K562 (cell line): ENCODE data around the gene SLC14A1. TPM values are rescaled to one million over a fixed set of nuclear protein-coding genes. Genes with fewer than 3 reads are reported as not detected.

ENCODE experiments used
- ATAC-seq: fragments of 200-7000 bp; cut with Tn5 transposase; 3 replicates; pipeline ENCODE4 v1.9.1; 2020; ENCODE audit warnings: moderate library complexity
- BruUV-seq: library from RNA; stranded (reverse); fragments of 400-500 nt; replicated peaks from 2 replicates; lab custom pipeline; 2021; lab: Mats Ljungman, UMichigan
- CTCF ChIA-PET: fragments of 300-600 bp; formaldehyde crosslinking; extraction: SDS; loops from one replicate; lab custom pipeline; 2021; ENCODE audit warnings: low intra/inter-chr PET ratio; lab: Yijun Ruan, JAX
- POLR2A ChIA-PET: fragments of 300-600, 350-650 bp; sonication (Branson Sonifier 250); formaldehyde crosslinking; extraction: SDS; loops from one replicate; lab custom pipeline; 2021; ENCODE audit warnings: antibody characterized with exemption, inconsistent platforms; lab: Yijun Ruan, JAX
- DNase-seq, 4 experiments: peaks; one replicate each; pipeline versions ENCODE4 v3.0.0 to v3.0.0-alpha.2; 2011 to 2018; ENCODE audit warnings: low spot score in 3 of 4, mixed read lengths in 3 of 4; ENCODE audit errors: extremely low read depth in 1 of 4
- FAIRE-seq: peaks from 2 replicates; lab custom pipeline; 2011; peaks lifted over from hg19 to GRCh38; lab: Jason Lieb, UNC
- H2AFZ ChIP-seq: 2 replicates; pipeline ENCODE4 v1.6.0; 2011; ENCODE audit warnings: low read depth, low read length, control low read depth, inconsistent platforms
- H3K27ac ChIP-seq: fragments of 200-600 bp; 3 replicates; pipeline ENCODE4 v1.8.0; 2011; ENCODE audit warnings: low read depth, mild to moderate bottlenecking, control low read depth, inconsistent platforms, low read length, moderate library complexity, mixed read lengths; ENCODE audit errors: extremely low read depth
- H3K27me3 ChIP-seq, 2 experiments: fragments of 300-600 bp in 1 of 2; 2 replicates in 1 of 2; 3 replicates in 1 of 2; pipeline versions ENCODE4 v1.6.0 to v1.8.0; 2011; ENCODE audit warnings: inconsistent platforms in 2 of 2, low read length in 2 of 2, mild to moderate bottlenecking in 1 of 2, mixed read lengths in 1 of 2, moderate library complexity in 1 of 2; ENCODE audit not compliant: control insufficient read depth in 2 of 2, insufficient read depth in 2 of 2
- H3K36me3 ChIP-seq: fragments of 300-600 bp; 3 replicates; pipeline ENCODE4 v1.8.0; 2011; ENCODE audit warnings: mild to moderate bottlenecking, low read length, inconsistent platforms; ENCODE audit not compliant: control insufficient read depth, insufficient read depth
- H3K4me1 ChIP-seq, 2 experiments: fragments of 200-600 bp in 1 of 2; replicated peaks in 1 of 2; 2 replicates in 1 of 2; 3 replicates in 1 of 2; pipeline versions ENCODE4 v1.5.1 to v1.8.0; 2011; ENCODE audit warnings: inconsistent platforms in 2 of 2, low read length in 2 of 2, mild to moderate bottlenecking in 1 of 2, mixed read lengths in 1 of 2, moderate library complexity in 1 of 2; ENCODE audit not compliant: control insufficient read depth in 2 of 2, insufficient read depth in 2 of 2
- H3K4me2 ChIP-seq: 2 replicates; pipeline ENCODE4 v1.6.1; 2011; ENCODE audit warnings: low read length, control low read depth, inconsistent platforms, mixed read lengths; ENCODE audit not compliant: insufficient read depth
- H3K4me3 ChIP-seq: fragments of 200-600 bp; sonication (generic), shearing (Covaris generic); 2 replicates; pipeline ENCODE4 v1.5.1; 2016; ENCODE audit warnings: control low read depth, inconsistent platforms
- H3K79me2 ChIP-seq: fragments of 200-600 bp; 3 replicates; pipeline ENCODE4 v1.8.0; 2011; ENCODE audit warnings: low read length, inconsistent platforms; ENCODE audit not compliant: control insufficient read depth, insufficient read depth
- H3K9ac ChIP-seq, 2 experiments: 2 replicates each; pipeline versions ENCODE4 v1.6.0 to v1.6.1; 2011; ENCODE audit warnings: low read depth in 2 of 2, low read length in 2 of 2, control low read depth in 1 of 2, inconsistent platforms in 1 of 2, mild to moderate bottlenecking in 1 of 2, mixed read lengths in 1 of 2; ENCODE audit not compliant: insufficient read depth in 1 of 2
- H3K9me1 ChIP-seq: one replicate; pipeline ENCODE4 v1.6.0; 2011; ENCODE audit warnings: inconsistent platforms, mild to moderate bottlenecking, low read length, moderate library complexity; ENCODE audit not compliant: control insufficient read depth, insufficient read depth
- H3K9me3 ChIP-seq: replicated peaks from 2 replicates; pipeline ENCODE4 v1.5.1; 2011; ENCODE audit warnings: low read depth, low read length, inconsistent platforms; ENCODE audit not compliant: control insufficient read depth, insufficient read depth
- H4K20me1 ChIP-seq: replicated peaks from 2 replicates; pipeline ENCODE4 v1.6.1; 2011; ENCODE audit warnings: low read length, inconsistent platforms, mixed read lengths; ENCODE audit not compliant: control insufficient read depth, insufficient read depth
- BACH1 ChIP-seq: fragments of 200-800 bp; sonication (Bioruptor generic); IDR thresholded peaks from 2 replicates; pipeline ENCODE4 v1.6.1; 2016; ENCODE audit warnings: missing genetic modification characterization, missing compliant biosample characterization
- CBX5 ChIP-seq: IDR thresholded peaks from 2 replicates; pipeline ENCODE4 v1.6.1; 2014; ENCODE audit warnings: low read depth, borderline replicate concordance
- CC2D1A ChIP-seq: fragments of 450-650 bp; IDR thresholded peaks from 2 replicates; pipeline ENCODE4 v1.6.1; 2017; ENCODE audit warnings: mild to moderate bottlenecking
- FOXJ3 ChIP-seq: sonication (generic); formaldehyde crosslinking; IDR thresholded peaks from 2 replicates; pipeline ENCODE4 v1.4.0; 2020; ENCODE audit warnings: mild to moderate bottlenecking, missing genetic modification reagents
- HDGF ChIP-seq: fragments of 450-650 bp; IDR thresholded peaks from 2 replicates; pipeline ENCODE4 v1.6.1; 2016
- KHSRP ChIP-seq: fragments of 450-650 bp; IDR thresholded peaks from 2 replicates; pipeline ENCODE4 v1.6.1; 2017
- MAFF ChIP-seq: IDR thresholded peaks from 2 replicates; pipeline ENCODE4 v1.6.1; 2012; ENCODE audit warnings: low read length, improper control_type of control experiment
- POLR2B ChIP-seq: fragments of 450-650 bp; IDR thresholded peaks from 2 replicates; pipeline ENCODE4 v1.6.1; 2018; ENCODE audit warnings: low read depth; ENCODE audit not compliant: partially characterized antibody
- PRMT5 ChIP-seq: sonication (generic); formaldehyde crosslinking; IDR thresholded peaks from 2 replicates; pipeline ENCODE4 v1.5.0; 2020; ENCODE audit warnings: missing genetic modification reagents
- SREBF1 ChIP-seq: fragments of 150-350 bp; IDR thresholded peaks from 2 replicates; pipeline ENCODE4 v1.6.1; 2014; ENCODE audit warnings: antibody characterized with exemption, low read depth, low read length, borderline replicate concordance
- TCFL5 ChIP-seq: fragments of 250-450 bp; sonication (Bioruptor Pico); conservative IDR thresholded peaks from 2 replicates; pipeline ENCODE4 v1.6.1; 2021; ENCODE audit warnings: mild to moderate bottlenecking, moderate library complexity, matching md5 sums
- ZNF217 ChIP-seq: sonication (generic); formaldehyde crosslinking; IDR thresholded peaks from 2 replicates; pipeline ENCODE4 v1.8.0; 2022; ENCODE audit warnings: mild to moderate bottlenecking, missing genetic modification reagents
- ZNF347 ChIP-seq: fragments of 450-650 bp; formaldehyde crosslinking; IDR thresholded peaks from 2 replicates; pipeline ENCODE4 v1.4.0; 2020; ENCODE audit warnings: low read depth, mild to moderate bottlenecking, moderate library complexity
- ZNF584 ChIP-seq: fragments of 200-800 bp; sonication (Bioruptor generic); IDR thresholded peaks from 2 replicates; pipeline ENCODE4 v1.6.1; 2016; ENCODE audit warnings: low read depth, mild to moderate bottlenecking, missing genetic modification characterization, missing compliant biosample characterization
- ZZZ3 ChIP-seq: fragments of 450-650 bp; IDR thresholded peaks from 2 replicates; pipeline ENCODE4 v1.6.1; 2016; ENCODE audit warnings: antibody characterized with exemption, mild to moderate bottlenecking, moderate library complexity
- WGBS: fragments of 100-300 bp; shearing (Covaris generic); methylation state at CpG from one replicate; pipeline ENCODE4 v1.1.6; 2016; ENCODE audit warnings: low coverage, mixed read lengths; ENCODE audit not compliant: insufficient coverage; ENCODE audit errors: missing lambda C conversion rate; 5-methylcytosine and 5-hydroxymethylcytosine counted together
- in situ Hi-C: fragments of 300-500 bp; cut with MboI; formaldehyde crosslinking; loops from 4 replicates; pipeline ENCODE4 v1.15.0; 2018; ENCODE audit warnings: inconsistent platforms, mixed read lengths
- intact Hi-C: fragments of 100-400 bp; cut with micrococcal nuclease; formaldehyde crosslinking; loops from 2 replicates; pipeline ENCODE4 v1.14.2; 2022
- polyA plus RNA-seq, 8 experiments: library from polyadenylated mRNA; depleted of rRNA in 4 of 8; stranded (reverse) in 5 of 8; unstranded in 3 of 8; fragments of >200 nt; fragmentation: Nextera tagmentation in 2 of 8; fragmentation: Illumina TruSeq in 1 of 8; extraction: Ambion mirVana in 2 of 8; extraction: Trizol in 1 of 8; gene quantifications; 2 replicates each; pipeline versions ENCODE4 v1.2.1 to v1.2.3, GENCODE V29; 2011 to 2014; ENCODE audit warnings: inconsistent platforms in 1 of 8, missing spikeins in 1 of 8
- total RNA-seq, 7 experiments: library from RNA; depleted of rRNA in 6 of 7; stranded (reverse); fragments of >200 nt in 6 of 7; fragmentation: Illumina TruSeq in 2 of 7; extraction: Trizol in 2 of 7; gene quantifications; 2 replicates each; pipeline versions ENCODE4 v1.2.1 to v1.2.3, GENCODE V29; 2011 to 2021; ENCODE audit warnings: low replicate concordance in 1 of 7
- TF ChIP-seq, protein P1 (sequence below): sonication (generic); formaldehyde crosslinking; IDR thresholded peaks from 2 replicates; pipeline ENCODE4 v1.8.1; 2023; ENCODE audit warnings: mild to moderate bottlenecking, missing genetic modification reagents
- TF ChIP-seq, protein P2 (sequence below): fragments of 250-450 bp; sonication (Bioruptor Pico); IDR thresholded peaks from 2 replicates; pipeline ENCODE4 v1.8.0; 2022; ENCODE audit warnings: inconsistent platforms
- TF ChIP-seq, protein P3 (sequence below): fragments of 250-450 bp; sonication (Bioruptor Pico); IDR thresholded peaks from 2 replicates; pipeline ENCODE4 v1.8.0; 2022; ENCODE audit warnings: inconsistent platforms, mild to moderate bottlenecking, moderate library complexity, borderline replicate concordance

SLC14A1 gene
- total and polyA plus RNA-seq, 9 of the 15 experiments (the other 6 are each of a cell fraction or from before 2014, with no cell fraction given), result 0.14 to 0.40 (median 0.20) TPM; not detected in 6

DNA sequence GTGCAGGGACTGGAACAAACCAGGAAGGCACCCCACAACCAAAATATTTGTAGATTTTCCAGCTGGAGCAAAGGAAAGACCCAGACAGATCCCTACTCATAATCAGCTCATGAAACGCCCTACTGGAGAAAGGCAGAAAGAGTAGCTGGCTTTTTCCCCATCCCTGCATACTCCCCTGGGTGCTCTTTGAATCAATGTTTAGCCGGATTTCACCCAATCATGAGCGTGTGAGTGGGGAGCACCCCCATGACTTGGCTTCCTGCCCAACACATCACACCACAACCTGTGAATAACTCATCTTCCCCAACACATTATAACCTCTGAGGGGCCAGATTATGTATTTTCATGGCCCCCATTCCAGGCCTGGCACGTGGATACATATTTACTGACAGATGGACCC lies 35.1 kb upstream of the SLC14A1 start:
- in situ Hi-C loops, result no loop called here
- no peaks in the 10 kb centered on the region for H3K27me3 ChIP-seq
- no peaks in the 10 kb centered on the region for H3K9me3 ChIP-seq
- WGBS, result 57% methylated on average over 4 of the region's 4 CpGs
- H3K27ac ChIP-seq, result no peak overlapping the region
- DNase-seq (no peak), ATAC-seq (no peak)
- H3K9me1 ChIP-seq, result no peaks in the 10 kb centered on the region
- H2AFZ ChIP-seq, result no peak overlapping the region
- TF ChIP-seq MAFF (no peak), TCFL5 (CRISPR knock-in tag) (no peak), PRMT5 (CRISPR knock-in tag) (no peak), ZNF217 (CRISPR knock-in tag) (no peak), CBX5 (no peak), ZNF347 (CRISPR knock-in tag) (no peak), KHSRP (no peak), POLR2B (no peak), BACH1 (no peak), SREBF1 (no peak), ZNF584 (CRISPR knock-in tag) (no peak), CC2D1A (no peak), HDGF (no peak), FOXJ3 (CRISPR knock-in tag) (no peak), ZZZ3 (no peak)
- TF ChIP-seq, protein P1, sequence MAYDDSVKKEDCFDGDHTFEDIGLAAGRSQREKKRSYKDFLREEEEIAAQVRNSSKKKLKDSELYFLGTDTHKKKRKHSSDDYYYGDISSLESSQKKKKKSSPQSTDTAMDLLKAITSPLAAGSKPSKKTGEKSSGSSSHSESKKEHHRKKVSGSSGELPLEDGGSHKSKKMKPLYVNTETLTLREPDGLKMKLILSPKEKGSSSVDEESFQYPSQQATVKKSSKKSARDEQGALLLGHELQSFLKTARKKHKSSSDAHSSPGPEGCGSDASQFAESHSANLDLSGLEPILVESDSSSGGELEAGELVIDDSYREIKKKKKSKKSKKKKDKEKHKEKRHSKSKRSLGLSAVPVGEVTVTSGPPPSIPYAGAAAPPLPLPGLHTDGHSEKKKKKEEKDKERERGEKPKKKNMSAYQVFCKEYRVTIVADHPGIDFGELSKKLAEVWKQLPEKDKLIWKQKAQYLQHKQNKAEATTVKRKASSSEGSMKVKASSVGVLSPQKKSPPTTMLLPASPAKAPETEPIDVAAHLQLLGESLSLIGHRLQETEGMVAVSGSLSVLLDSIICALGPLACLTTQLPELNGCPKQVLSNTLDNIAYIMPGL, result no peak
- TF ChIP-seq, protein P2, sequence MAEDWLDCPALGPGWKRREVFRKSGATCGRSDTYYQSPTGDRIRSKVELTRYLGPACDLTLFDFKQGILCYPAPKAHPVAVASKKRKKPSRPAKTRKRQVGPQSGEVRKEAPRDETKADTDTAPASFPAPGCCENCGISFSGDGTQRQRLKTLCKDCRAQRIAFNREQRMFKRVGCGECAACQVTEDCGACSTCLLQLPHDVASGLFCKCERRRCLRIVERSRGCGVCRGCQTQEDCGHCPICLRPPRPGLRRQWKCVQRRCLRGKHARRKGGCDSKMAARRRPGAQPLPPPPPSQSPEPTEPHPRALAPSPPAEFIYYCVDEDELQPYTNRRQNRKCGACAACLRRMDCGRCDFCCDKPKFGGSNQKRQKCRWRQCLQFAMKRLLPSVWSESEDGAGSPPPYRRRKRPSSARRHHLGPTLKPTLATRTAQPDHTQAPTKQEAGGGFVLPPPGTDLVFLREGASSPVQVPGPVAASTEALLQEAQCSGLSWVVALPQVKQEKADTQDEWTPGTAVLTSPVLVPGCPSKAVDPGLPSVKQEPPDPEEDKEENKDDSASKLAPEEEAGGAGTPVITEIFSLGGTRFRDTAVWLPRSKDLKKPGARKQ (CRISPR knock-in tag), result no peak
- TF ChIP-seq, protein P3, sequence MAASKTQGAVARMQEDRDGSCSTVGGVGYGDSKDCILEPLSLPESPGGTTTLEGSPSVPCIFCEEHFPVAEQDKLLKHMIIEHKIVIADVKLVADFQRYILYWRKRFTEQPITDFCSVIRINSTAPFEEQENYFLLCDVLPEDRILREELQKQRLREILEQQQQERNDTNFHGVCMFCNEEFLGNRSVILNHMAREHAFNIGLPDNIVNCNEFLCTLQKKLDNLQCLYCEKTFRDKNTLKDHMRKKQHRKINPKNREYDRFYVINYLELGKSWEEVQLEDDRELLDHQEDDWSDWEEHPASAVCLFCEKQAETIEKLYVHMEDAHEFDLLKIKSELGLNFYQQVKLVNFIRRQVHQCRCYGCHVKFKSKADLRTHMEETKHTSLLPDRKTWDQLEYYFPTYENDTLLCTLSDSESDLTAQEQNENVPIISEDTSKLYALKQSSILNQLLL (CRISPR knock-in tag), result no peak
- TF ChIP-seq, all 486 proteins: peak for 0
- intact Hi-C loops, result no loop called here
- Histone ChIP-seq H3K36me3 (no peaks in the 10 kb centered on the region), H3K4me3 (no peak overlapping the region), H3K79me2 (no peaks in the 10 kb centered on the region), H3K4me1 (peaks cover 14 to 21% of the 10 kb centered on the region in 2 experiments; a peak in 4 of 5 replicates), H4K20me1 (no peaks in the 10 kb centered on the region), H3K9ac (no peak overlapping the region), H3K4me2 (no peak overlapping the region)
- BruUV-seq, result no TSS peak
- ChIA-PET CTCF (no interaction called here), POLR2A (no interaction called here)
- FAIRE-seq, result no peak
